Mucosa of descending colon (tissue), 3 donors: ENCODE results near the gene CDKAL1. TPM values are rescaled to one million over a fixed set of nuclear protein-coding genes. Genes with fewer than 3 reads are reported as not detected.

ENCODE experiments used
- ATAC-seq: fragments of 200-7000 bp; cut with Tn5 transposase; one replicate; pipeline ENCODE4 v1.9.1; 2020; ENCODE audit warnings: mild to moderate bottlenecking, moderate library complexity
- DNase-seq, 3 donors: peaks; one replicate each; pipeline ENCODE4 v3.0.0-alpha.2; 2020
- H3K36me3 ChIP-seq: fragments of 200-600 bp; one replicate; pipeline ENCODE4 v1.8.0; 2021; ENCODE audit warnings: low read depth, mild to moderate bottlenecking
- H3K4me1 ChIP-seq: fragments of 200-600 bp; one replicate; pipeline ENCODE4 v1.8.0; 2021; ENCODE audit warnings: low read depth, mild to moderate bottlenecking
- H3K4me3 ChIP-seq: fragments of 200-600 bp; one replicate; pipeline ENCODE4 v1.8.0; 2021; ENCODE audit warnings: mild to moderate bottlenecking
- H3K9me3 ChIP-seq: fragments of 200-600 bp; one replicate; pipeline ENCODE4 v1.8.0; 2021; ENCODE audit warnings: mild to moderate bottlenecking
- intact Hi-C, 2 donors: fragments of 100-400 bp; cut with DNase I in 1 of 2; cut with micrococcal nuclease in 1 of 2; formaldehyde crosslinking; loops; one replicate each; pipeline versions ENCODE4 v1.11.0 to v1.11.1; 2022; cut with DNase I, micrococcal nuclease
- total RNA-seq, 3 donors: library from RNA; stranded (reverse); fragmentation: NEBNext Ultra II Directional in 2 of 3; extraction: Animal tissue kit (Norgen Biotek cat#: 25700) in 2 of 3; gene quantifications; one replicate each; pipeline versions ENCODE4 v1.2.1 to v1.2.4, GENCODE V29; 2021 to 2023
- TF ChIP-seq, protein P1 (sequence below): fragments of 200-600 bp; IDR thresholded peaks from one replicate; pipeline ENCODE4 v1.8.0; 2022; ENCODE audit warnings: antibody characterized with exemption, mild to moderate bottlenecking
- donor health status: DM: no; HTN: no; CAD: no; lungs with moderate emphysema.
- donor health status: DM: no; HTN: no; CAD: no.
- donor health status: DM: no; HTN: yes; CAD: no.

Gene CDKAL1
- total RNA-seq, 3 donors from 2014 or later = 13.4 to 15.5 (median 15.3) TPM

DNA sequence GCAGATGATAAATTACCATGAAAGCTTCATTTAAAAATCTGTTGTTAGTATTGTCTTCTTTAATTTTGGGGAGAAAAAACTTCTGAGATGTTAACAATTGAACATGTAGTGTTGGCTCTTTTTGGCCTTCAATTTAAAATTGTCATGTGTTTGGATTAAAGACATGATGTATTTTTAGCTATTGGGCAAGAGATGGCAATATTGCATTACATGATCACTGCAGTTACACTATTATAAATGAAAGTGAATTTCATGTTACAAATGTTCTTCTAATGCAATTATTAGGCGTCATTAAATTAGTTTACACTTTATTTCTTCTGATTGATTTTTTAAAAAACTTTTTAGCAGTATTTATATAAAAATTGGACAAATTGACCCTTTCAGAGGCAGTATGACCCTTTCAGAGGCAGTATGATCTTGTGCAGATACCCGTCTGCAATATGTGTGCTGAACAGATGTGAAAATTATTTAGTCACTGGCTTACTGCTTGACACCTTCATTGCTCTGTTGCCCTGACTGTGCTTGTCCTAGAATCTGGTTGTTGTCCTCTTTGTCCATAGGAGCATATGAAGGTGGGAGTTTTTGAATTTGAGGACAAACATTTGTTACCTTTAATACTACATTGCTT lies 25.8 kb downstream of the CDKAL1 start:
- no peaks in the 10 kb centered on the region for H3K4me1 ChIP-seq
- no peaks in the 10 kb centered on the region for H3K9me3 ChIP-seq
- intact Hi-C loops = loop anchor here (5.0 kb wide), 1 partner anchor 1027 kb away; no protein-coding TSS in a partner anchor
- DNase-seq = no peak
- no peak for ATAC-seq
- TF ChIP-seq, protein P1, sequence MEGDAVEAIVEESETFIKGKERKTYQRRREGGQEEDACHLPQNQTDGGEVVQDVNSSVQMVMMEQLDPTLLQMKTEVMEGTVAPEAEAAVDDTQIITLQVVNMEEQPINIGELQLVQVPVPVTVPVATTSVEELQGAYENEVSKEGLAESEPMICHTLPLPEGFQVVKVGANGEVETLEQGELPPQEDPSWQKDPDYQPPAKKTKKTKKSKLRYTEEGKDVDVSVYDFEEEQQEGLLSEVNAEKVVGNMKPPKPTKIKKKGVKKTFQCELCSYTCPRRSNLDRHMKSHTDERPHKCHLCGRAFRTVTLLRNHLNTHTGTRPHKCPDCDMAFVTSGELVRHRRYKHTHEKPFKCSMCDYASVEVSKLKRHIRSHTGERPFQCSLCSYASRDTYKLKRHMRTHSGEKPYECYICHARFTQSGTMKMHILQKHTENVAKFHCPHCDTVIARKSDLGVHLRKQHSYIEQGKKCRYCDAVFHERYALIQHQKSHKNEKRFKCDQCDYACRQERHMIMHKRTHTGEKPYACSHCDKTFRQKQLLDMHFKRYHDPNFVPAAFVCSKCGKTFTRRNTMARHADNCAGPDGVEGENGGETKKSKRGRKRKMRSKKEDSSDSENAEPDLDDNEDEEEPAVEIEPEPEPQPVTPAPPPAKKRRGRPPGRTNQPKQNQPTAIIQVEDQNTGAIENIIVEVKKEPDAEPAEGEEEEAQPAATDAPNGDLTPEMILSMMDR = no peak
- H3K4me3 ChIP-seq = no peak overlapping the region
- H3K36me3 ChIP-seq = no peaks in the 10 kb centered on the region

DNA sequence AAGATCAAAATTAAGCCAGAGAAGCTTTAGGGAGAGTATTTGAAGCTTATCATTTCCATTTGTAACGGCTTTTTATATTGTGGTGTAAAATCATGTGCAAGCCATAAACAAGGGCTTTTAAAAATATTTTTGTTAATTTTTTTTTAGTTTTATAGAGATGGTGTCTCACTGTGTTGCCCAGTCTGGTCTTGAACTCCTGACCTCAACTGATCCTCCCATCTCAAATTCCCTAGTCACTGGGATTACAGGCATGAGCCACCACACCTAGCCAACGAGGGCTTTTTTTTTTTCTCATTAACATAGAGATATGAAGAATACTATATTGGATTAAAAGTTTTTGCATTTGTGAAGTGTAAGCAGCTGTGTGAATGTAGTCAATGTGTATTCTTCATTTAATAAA lies 29.1 kb downstream of the CDKAL1 start:
- no peak for DNase-seq
- no peak for ATAC-seq
- intact Hi-C loops = loop anchor here (5.0 kb wide), 1 partner anchor 1024 kb away; no protein-coding TSS in a partner anchor
- TF ChIP-seq, protein P1 = no peak
- Histone ChIP-seq H3K9me3 (no peaks in the 10 kb centered on the region), H3K4me1 (no peaks in the 10 kb centered on the region), H3K36me3 (no peaks in the 10 kb centered on the region), H3K4me3 (no peak overlapping the region)

DNA sequence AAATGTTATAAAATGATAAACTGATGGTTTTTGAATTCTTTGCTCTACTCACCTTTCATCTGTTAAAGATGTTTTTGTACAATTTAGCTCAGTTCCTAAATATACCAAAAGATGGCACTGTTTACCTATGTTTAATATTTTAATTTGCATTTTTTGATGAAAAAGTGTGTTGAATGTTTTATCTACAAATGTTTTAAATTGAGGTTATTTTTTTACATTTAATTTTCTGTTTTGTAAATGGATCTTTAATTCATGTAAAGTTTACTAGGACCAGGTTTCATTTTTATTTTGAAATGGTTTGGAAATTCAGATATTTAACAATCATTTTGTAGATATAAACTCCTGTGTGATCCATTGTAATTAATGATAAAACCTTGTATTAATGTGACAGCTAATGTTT lies 30.0 kb downstream of the CDKAL1 start:
- ATAC-seq (no peak), DNase-seq (no peak)
- TF ChIP-seq, protein P1 = peak; percentile 25
- Histone ChIP-seq H3K36me3 (no peaks in the 10 kb centered on the region), H3K4me3 (no peak overlapping the region), H3K4me1 (no peaks in the 10 kb centered on the region), H3K9me3 (no peaks in the 10 kb centered on the region)
- intact Hi-C loops = loop anchor here (5.0 kb wide), 1 partner anchor 1023 kb away; no protein-coding TSS in a partner anchor

DNA sequence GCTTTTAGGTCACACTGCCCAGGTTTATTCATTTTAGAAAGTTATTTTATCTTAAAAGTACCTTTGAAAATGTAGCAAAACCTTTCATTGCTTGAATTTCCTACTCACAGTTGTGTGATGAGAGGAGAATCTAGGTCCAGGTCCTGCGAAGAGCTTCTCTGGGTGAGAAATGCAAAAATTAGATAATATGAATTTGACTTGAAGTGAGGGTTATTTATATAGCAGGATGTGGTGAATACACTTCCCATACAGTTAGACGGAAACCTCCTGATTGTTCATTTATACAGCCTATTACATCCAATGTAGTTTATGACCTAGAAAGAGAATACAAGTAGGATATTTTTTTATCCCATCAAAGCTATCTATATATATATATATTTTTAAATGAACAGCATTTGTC lies 30.5 kb downstream of the CDKAL1 start:
- no peaks in the 10 kb centered on the region for H3K9me3 ChIP-seq
- H3K4me1 ChIP-seq = no peaks in the 10 kb centered on the region
- H3K4me3 ChIP-seq = no peak overlapping the region
- intact Hi-C loops = loop anchor here (5.0 kb wide), 1 partner anchor 1023 kb away; no protein-coding TSS in a partner anchor
- DNase-seq (no peak), ATAC-seq (no peak)
- TF ChIP-seq, protein P1 = no peak
- no peaks in the 10 kb centered on the region for H3K36me3 ChIP-seq

DNA sequence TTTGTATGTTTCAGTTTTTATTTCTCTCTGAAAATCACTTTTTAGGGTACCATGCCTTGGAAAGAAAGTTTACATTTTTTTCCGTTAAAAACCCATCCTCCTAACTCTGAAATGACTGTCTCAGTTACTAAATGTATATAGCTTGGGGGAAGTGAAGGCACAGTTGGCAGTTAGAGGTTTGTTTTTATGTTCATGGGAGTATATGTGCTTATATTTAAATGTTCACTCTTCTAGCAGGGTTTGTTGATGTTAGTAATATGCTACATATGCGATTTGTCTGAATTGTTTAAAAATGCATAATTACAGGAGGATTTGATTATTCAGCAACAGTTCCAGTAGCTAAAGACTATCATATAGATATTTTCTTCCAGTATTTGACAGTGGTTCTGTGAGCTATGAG lies 31.1 kb downstream of the CDKAL1 start:
- intact Hi-C loops = no loop called here
- Histone ChIP-seq H3K9me3 (no peaks in the 10 kb centered on the region), H3K36me3 (no peaks in the 10 kb centered on the region), H3K4me1 (no peaks in the 10 kb centered on the region), H3K4me3 (no peak overlapping the region)
- DNase-seq (no peak), ATAC-seq (no peak)
- TF ChIP-seq, protein P1 = no peak
